Cardiac fibroblast (primary cell): Measurements from ENCODE around the gene CNN3.
A peak's percentile ranks its signal among the peaks of the same experiment; 100 is the strongest.

Source experiments
- DNase-seq, 2 donors: peaks; one replicate each; pipeline versions ENCODE4 v3.0.0 to v3.0.0-alpha.2; 2010; ENCODE audit warnings: low read depth in 2 of 2
- H3K4me3 ChIP-seq, 2 donors: replicated peaks in 1 of 2; 1 replicate in 1 of 2; 2 replicates in 1 of 2; pipeline ENCODE4 v1.5.1; 2011; ENCODE audit warnings: low read depth in 2 of 2, low read length in 2 of 2, mild to moderate bottlenecking in 2 of 2, moderate library complexity in 1 of 2
- TF ChIP-seq, protein P1 (sequence below): IDR thresholded peaks from one replicate; pipeline ENCODE4 v1.5.1; 2011; ENCODE audit warnings: low read depth, mild to moderate bottlenecking, low read length, inconsistent platforms

CNN3 gene

DNA sequence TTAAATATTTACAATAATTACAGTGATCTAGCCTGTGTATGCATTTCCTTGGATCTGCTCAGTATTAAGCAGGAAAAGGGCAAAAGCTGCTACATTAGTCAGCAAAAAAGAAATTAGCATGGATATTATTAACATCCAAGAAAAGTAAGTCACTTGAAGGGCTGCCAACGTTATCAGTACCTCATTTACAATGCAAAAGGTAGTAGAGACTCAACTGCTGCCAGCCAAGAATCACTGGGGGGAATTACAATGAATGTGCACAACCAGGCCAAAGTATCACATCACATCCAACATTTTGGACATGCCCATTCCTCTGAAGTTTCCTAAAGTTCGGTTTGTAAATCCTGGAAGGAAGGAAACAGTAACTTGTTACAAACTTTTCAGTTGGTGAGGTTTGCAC is 1.9 kb downstream of the CNN3 start:
- peak; percentile 44 to 62 for DNase-seq
- peak overlapping the region; percentile 85 to 87 for H3K4me3 ChIP-seq
- TF ChIP-seq, protein P1, sequence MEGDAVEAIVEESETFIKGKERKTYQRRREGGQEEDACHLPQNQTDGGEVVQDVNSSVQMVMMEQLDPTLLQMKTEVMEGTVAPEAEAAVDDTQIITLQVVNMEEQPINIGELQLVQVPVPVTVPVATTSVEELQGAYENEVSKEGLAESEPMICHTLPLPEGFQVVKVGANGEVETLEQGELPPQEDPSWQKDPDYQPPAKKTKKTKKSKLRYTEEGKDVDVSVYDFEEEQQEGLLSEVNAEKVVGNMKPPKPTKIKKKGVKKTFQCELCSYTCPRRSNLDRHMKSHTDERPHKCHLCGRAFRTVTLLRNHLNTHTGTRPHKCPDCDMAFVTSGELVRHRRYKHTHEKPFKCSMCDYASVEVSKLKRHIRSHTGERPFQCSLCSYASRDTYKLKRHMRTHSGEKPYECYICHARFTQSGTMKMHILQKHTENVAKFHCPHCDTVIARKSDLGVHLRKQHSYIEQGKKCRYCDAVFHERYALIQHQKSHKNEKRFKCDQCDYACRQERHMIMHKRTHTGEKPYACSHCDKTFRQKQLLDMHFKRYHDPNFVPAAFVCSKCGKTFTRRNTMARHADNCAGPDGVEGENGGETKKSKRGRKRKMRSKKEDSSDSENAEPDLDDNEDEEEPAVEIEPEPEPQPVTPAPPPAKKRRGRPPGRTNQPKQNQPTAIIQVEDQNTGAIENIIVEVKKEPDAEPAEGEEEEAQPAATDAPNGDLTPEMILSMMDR = no peak

DNA sequence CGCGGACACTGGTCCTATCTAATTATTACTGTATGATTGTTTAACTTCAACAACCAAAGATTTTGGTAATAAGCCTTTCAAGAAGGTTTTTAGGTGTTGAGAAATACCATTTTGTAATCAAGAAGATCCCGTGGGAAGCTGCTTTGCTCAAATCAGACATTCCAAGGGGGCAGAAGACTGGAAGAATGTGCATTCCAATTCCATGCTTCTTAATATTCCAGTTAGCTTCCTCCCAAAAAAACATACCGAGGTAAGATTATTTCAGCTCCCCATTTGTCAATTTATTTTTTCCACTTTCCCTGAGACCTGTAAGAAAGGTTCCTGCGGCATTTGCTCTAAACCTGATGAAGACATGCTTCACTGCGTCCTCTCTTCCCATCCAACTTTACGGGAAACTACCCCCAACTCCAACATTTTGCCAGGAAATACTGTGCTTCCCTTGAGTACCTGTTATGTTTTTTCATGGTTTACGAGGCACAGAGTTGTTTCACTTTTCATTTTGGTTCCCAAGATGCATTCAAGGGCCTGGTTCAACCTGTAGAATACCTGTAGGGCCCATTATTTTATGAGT is 4.1 kb downstream of the CNN3 start:
- DNase-seq = peak; percentile 69 to 84
- TF ChIP-seq, protein P1 = no peak
- peak overlapping the region; percentile 8 to 26 for H3K4me3 ChIP-seq

DNA sequence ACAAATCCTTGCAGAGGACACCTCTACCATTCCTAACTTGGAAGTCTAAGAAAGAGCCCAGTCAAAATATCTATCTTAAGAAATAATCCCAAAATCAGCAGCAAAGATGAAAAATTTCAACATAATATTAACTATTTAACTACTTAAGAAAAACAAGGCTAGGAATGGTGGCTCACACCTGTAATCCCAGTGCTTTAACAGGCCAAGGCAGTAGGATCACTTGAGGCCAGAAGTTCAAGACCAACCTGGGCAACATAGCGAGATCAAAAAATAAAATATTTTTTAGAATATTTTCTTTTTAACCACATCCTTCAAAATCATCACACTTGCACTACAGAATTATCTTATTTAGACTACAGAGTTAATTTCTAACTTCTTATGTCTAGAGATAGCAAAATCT is 4.9 kb downstream of the CNN3 start:
- H3K4me3 ChIP-seq = no peak overlapping the region
- TF ChIP-seq, protein P1 = no peak
- DNase-seq = no peak

DNA sequence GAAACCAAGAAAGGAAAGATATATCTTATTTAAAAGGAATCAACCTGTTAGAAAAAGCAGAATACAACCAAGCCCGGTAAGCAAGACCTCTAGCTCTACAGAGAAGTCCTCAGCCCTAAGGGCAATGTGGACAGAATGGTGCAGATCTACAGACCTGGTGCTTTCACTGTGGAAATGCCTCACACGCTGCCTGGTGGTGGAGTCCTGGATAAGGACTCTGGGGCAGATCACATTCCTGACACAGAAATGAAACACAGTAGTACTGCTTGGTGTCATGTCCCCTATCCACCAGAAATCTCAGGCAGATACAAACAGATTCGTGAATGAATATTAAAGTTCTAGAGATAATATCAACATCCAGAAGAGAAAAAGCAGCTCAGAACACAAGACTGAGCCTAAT is 6.8 kb downstream of the CNN3 start:
- TF ChIP-seq, protein P1 = no peak

DNA sequence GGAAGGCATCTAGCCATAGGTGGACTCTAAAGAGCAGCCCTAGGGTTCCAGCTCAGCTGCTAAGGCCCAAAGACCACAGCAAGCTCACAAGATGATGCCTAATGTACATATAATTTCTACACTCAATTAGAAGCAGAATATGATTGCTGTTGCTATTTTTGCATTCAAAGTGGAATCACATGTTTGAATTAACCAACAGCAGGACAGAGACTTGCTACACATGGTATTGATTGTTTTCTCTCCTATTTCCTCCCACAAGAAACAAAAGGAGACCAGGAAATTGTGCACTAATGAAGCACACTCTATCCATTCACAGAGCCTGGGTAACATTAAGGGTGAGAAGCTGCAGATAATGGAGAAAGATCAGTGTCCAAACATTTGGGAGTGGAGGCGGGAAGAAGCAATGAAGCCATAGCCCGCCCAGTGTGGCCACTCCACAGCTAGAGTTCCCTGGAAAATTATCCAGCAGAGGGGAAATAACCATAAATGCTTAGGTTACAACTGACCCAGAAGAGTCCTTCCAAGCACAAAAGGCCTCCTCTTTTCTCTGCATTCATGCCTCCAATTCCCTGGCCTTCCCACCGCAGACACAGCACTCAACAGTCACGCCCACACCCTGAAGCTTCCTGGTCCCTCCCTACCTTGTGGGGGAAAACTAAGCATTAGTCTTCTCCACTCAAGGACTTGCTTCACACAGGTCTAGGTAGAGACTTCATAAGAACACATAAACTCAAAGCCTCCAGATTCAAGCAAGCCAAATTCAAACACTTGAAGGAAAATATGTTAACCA is 7.5 kb downstream of the CNN3 start:
- DNase-seq = no peak
- TF ChIP-seq, protein P1 = no peak
- no peak overlapping the region for H3K4me3 ChIP-seq

More for the DNA sequence above, 6.8 kb downstream of the CNN3 start:
- no peak for DNase-seq
- no peak overlapping the region for H3K4me3 ChIP-seq

DNA sequence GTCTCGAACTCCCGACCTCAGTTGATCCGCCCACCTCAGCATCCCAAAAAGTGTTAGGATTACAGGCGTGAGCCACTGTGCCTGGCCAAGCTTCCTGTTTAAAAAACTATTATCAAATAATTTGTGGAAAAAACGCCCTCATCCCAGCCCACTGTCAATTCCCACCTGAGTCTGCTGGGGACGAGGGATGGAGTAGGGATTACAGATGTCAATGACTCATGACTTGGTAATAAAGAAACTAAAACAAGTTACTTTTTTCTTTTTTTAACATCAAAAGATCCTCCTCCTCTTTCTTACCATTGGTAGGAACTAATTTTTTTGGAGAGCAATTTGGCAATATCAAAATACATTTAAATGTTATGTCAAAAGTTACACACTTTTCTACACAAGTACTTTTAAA is 9.7 kb downstream of the CNN3 start:
- DNase-seq = no peak
- TF ChIP-seq, protein P1 = no peak
- no peak overlapping the region for H3K4me3 ChIP-seq
